Pancreas (tissue), 10 donors: ENCODE data around the gene C10orf71. TPM values are rescaled to one million over a fixed set of nuclear protein-coding genes. Genes with fewer than 3 reads are reported as not detected.

Experiments
- ATAC-seq, 4 donors: fragments of 200-7000 bp; cut with Tn5 transposase; one replicate each; pipeline versions ENCODE4 v1.8.0 to v1.9.1; 2020; ENCODE audit warnings: mild to moderate bottlenecking in 4 of 4, moderate library complexity in 4 of 4
- DNase-seq, 6 donors: peaks; one replicate each; pipeline ENCODE4 v3.0.0-alpha.2; 2020
- FAIRE-seq: peaks from 2 replicates; lab custom pipeline; 2012; peaks lifted over from hg19 to GRCh38; lab: Jason Lieb, UNC
- H3K27ac ChIP-seq, 4 donors: fragments of 200-600 bp; sonication (generic); 1 replicate in 3 of 4; 2 replicates in 1 of 4; pipeline versions ENCODE4 v1.5.0 to v1.8.0; 2020
- H3K27me3 ChIP-seq, 4 donors: fragments of 200-600 bp; one replicate each; pipeline ENCODE4 v1.8.0; 2021
- H3K36me3 ChIP-seq, 3 donors: fragments of 200-600 bp; sonication (generic) in 1 of 3; one replicate each; pipeline versions ENCODE4 v1.5.0 to v1.8.0; 2020 to 2021
- H3K4me1 ChIP-seq, 3 donors: fragments of 200-600 bp; one replicate each; pipeline ENCODE4 v1.8.0; 2021
- H3K4me3 ChIP-seq, 4 donors: fragments of 200-600 bp; sonication (generic) in 2 of 4; one replicate each; pipeline versions ENCODE4 v1.5.0 to v1.8.0; 2020 to 2021
- H3K9me3 ChIP-seq, 4 donors: fragments of 200-600 bp; one replicate each; pipeline ENCODE4 v1.8.0; 2021
- CTCF ChIP-seq, 4 donors: fragments of 200-600 bp; sonication (generic) in 3 of 4; IDR thresholded peaks; one replicate each; pipeline versions ENCODE4 v1.5.0 to v1.8.0; 2021; ENCODE audit warnings: antibody characterized with exemption in 4 of 4
- WGBS, 2 donors: extraction: QIAGEN DNeasy Blood & Tissue Kit; methylation state at CpG; one replicate each; pipeline ENCODE4 v1.1.7; 2013; 5-methylcytosine and 5-hydroxymethylcytosine counted together
- intact Hi-C, 3 donors: fragments of 100-400 bp; cut with DNase I; formaldehyde crosslinking; loops; one replicate each; pipeline versions ENCODE4 v1.11.1 to v1.14.2; 2022
- polyA plus RNA-seq, 2 donors: library from polyadenylated mRNA; stranded (reverse); fragments of 200-250 nt; gene quantifications; one replicate each; pipeline ENCODE4 v1.2.3, GENCODE V29; 2013
- total RNA-seq, 6 donors: library from RNA; stranded (reverse); fragmentation: NEBNext Ultra II Directional in 4 of 6; extraction: Animal tissue kit (Norgen Biotek cat#: 25700) in 4 of 6; gene quantifications; one replicate each; pipeline versions ENCODE4 v1.2.1 to v1.2.4, GENCODE V29; 2021 to 2023
- donor health status: healthy with polysubstance abuse.
- donor health status: DM: no; HTN: no; CAD: no; lungs with moderate emphysema.
- donor health status: DM: no; HTN: no; CAD: no.
- donor health status: control.
- donor health status: control.
- donor health status: Bipolar disorder and iron deficiency.
- donor health status: DM: yes; HTN: yes; CAD: no.
- donor health status: DM: no; HTN: no; CAD: no.
- donor health status: DM: no; HTN: no; CAD: no.
- donor health status: DM: yes; HTN: yes; CAD: no.

C10orf71 gene
- total and polyA plus RNA-seq, 8 donors, result 0.07 to 2.6 (median 0.50) TPM

GRCh38 chr10:49295297-49295696 lies 3.7 kb upstream of the C10orf71 start:
- peaks cover 0 to 8% (median 2%) of the 10 kb centered on the region in 3 donors for H3K4me1 ChIP-seq

GRCh38 chr10:49296382-49296781 lies 2.6 kb upstream of the C10orf71 start:
- FAIRE-seq, result no peak
- WGBS, 2 donors, result 87 to 92% methylated on average over 7 of the region's 7 CpGs

More at GRCh38 chr10:49295297-49295696, 3.7 kb upstream of the C10orf71 start:
- ATAC-seq (no peak), DNase-seq (no peak), FAIRE-seq (no peak)
- intact Hi-C loops, result no loop called here
- Histone ChIP-seq H3K27ac (no peak overlapping the region), H3K27me3 (no peaks in the 10 kb centered on the region), H3K4me3 (no peak overlapping the region), H3K36me3 (no peaks in the 10 kb centered on the region), H3K9me3 (no peaks in the 10 kb centered on the region)
- no peak for TF ChIP-seq CTCF (IDR thresholded peaks at IDR 0.05)
- WGBS, 2 donors, result 85 to 94% methylated on average over 3 of the region's 3 CpGs

GRCh38 chr10:49296836-49297235 lies 2.1 kb upstream of the C10orf71 start:
- Histone ChIP-seq H3K27ac (no peak overlapping the region), H3K4me1 (peaks cover 0 to 8% (median 2%) of the 10 kb centered on the region in 3 donors), H3K27me3 (no peaks in the 10 kb centered on the region), H3K9me3 (no peaks in the 10 kb centered on the region), H3K36me3 (no peaks in the 10 kb centered on the region), H3K4me3 (no peak overlapping the region)
- FAIRE-seq (no peak), ATAC-seq (no peak), DNase-seq (no peak)
- intact Hi-C loops, result no loop called here
- no peak for TF ChIP-seq CTCF (IDR thresholded peaks at IDR 0.05)
- 66 to 69% methylated on average over 8 of the region's 8 CpGs for WGBS, 2 donors

More at GRCh38 chr10:49296382-49296781, 2.6 kb upstream of the C10orf71 start:
- no peak for ATAC-seq
- no peak for TF ChIP-seq CTCF (IDR thresholded peaks at IDR 0.05)
- no peak overlapping the region for H3K27ac ChIP-seq
- no peak overlapping the region for H3K4me3 ChIP-seq
- H3K27me3 ChIP-seq, result no peaks in the 10 kb centered on the region
- no peak for DNase-seq
- H3K4me1 ChIP-seq, result peaks cover 0 to 8% (median 2%) of the 10 kb centered on the region in 3 donors
- intact Hi-C loops, result no loop called here
- no peaks in the 10 kb centered on the region for H3K9me3 ChIP-seq
- H3K36me3 ChIP-seq, result no peaks in the 10 kb centered on the region

- H3K27ac ChIP-seq, result peak overlapping the region in 1 of 4 donors; percentile 31
- no peaks in the 10 kb centered on the region for H3K9me3 ChIP-seq
- 67 to 75% methylated on average over 9 of the region's 9 CpGs for WGBS, 2 donors
- no peak for TF ChIP-seq CTCF (IDR thresholded peaks at IDR 0.05)
- no peaks in the 10 kb centered on the region for H3K36me3 ChIP-seq
- peak in 3 of 4 donors; percentile 6 to 15 (median 11) for ATAC-seq
- intact Hi-C loops, result no loop called here
- no peaks in the 10 kb centered on the region for H3K27me3 ChIP-seq
- peak overlapping the region in 2 of 4 donors; percentile 16 to 23 for H3K4me3 ChIP-seq
- no peak for DNase-seq
- no peak for FAIRE-seq
- H3K4me1 ChIP-seq, result peaks cover 0 to 8% (median 2%) of the 10 kb centered on the region in 3 donors
These were observed 926 bp upstream of the C10orf71 start for GRCh38 chr10:49297818-49298670.

- peak overlapping the region in 1 of 4 donors; percentile 31 for H3K27ac ChIP-seq
- intact Hi-C loops, result no loop called here
- peaks cover 0 to 8% (median 2%) of the 10 kb centered on the region in 3 donors for H3K4me1 ChIP-seq
- no peaks in the 10 kb centered on the region for H3K27me3 ChIP-seq
- peak overlapping the region in 2 of 4 donors; percentile 16 to 23 for H3K4me3 ChIP-seq
- H3K36me3 ChIP-seq, result no peaks in the 10 kb centered on the region
- no peak for FAIRE-seq
- peak; percentile 55 to 63 (median 57) for ATAC-seq
- WGBS, 2 donors, result 8 to 16% methylated on average over 11 of the region's 11 CpGs
- TF ChIP-seq CTCF (IDR thresholded peaks at IDR 0.05), result no peak
- no peaks in the 10 kb centered on the region for H3K9me3 ChIP-seq
- DNase-seq, result peak in 2 of 6 donors; percentile 10 to 32
These were observed 343 bp upstream of the C10orf71 start for GRCh38 chr10:49298671-49298982.
